HG03439 (cell line): ENCODE results near the gene BRICD5.

Source experiments
- ATAC-seq: cut with Tn5 transposase; IDR thresholded peaks from one replicate; pipeline ENCODE4 v1.9.1; 2021; ENCODE audit warnings: mild to moderate bottlenecking, moderate library complexity; ENCODE audit not compliant: unreplicated experiment

Gene BRICD5

GRCh38 chr16:2166263-2167067 is 44.2 kb downstream of the BRICD5 start:
- ATAC-seq, result no peak

- no peak for ATAC-seq
Measured at GRCh38 chr16:2165861-2166260, 44.8 kb downstream of the BRICD5 start.

- no peak for ATAC-seq
Measured at GRCh38 chr16:2163211-2163881, 47.3 kb downstream of the BRICD5 start.

- ATAC-seq, result no peak
Measured at GRCh38 chr16:2162676-2163118, 48.0 kb downstream of the BRICD5 start.

- ATAC-seq, result no peak
Measured at GRCh38 chr16:2161911-2162310, 48.8 kb downstream of the BRICD5 start.

GRCh38 chr16:2160915-2161551 is 49.6 kb downstream of the BRICD5 start:
- no peak for ATAC-seq
